Gastroesophageal sphincter (tissue), 4 donors: ENCODE measurements around the gene PEX6. TPM values are rescaled to one million over a fixed set of nuclear protein-coding genes. Genes with fewer than 3 reads are reported as not detected.

Source experiments
- ATAC-seq: fragments of 150-250 bp; one replicate; pipeline ENCODE4 v1.9.1; 2016; ENCODE audit warnings: mild to moderate bottlenecking, moderate library complexity
- H3K27ac ChIP-seq, 4 donors: fragments of 200-600 bp; sonication (generic) in 3 of 4; 1 replicate in 3 of 4; 2 replicates in 1 of 4; pipeline ENCODE4 v1.5.1; 2016 to 2019
- H3K27me3 ChIP-seq: fragments of 200-600 bp; sonication (generic); one replicate; pipeline ENCODE4 v1.5.1; 2019
- H3K36me3 ChIP-seq, 2 donors: fragments of 200-600 bp; sonication (generic); one replicate each; pipeline ENCODE4 v1.5.1; 2019; ENCODE audit warnings: control low read depth in 1 of 2
- H3K4me1 ChIP-seq, 3 donors: fragments of 200-600 bp; sonication (generic); 1 replicate in 2 of 3; 2 replicates in 1 of 3; pipeline ENCODE4 v1.5.1; 2016 to 2019; ENCODE audit warnings: control low read depth in 2 of 3
- H3K4me3 ChIP-seq, 2 donors: fragments of 200-600 bp; sonication (generic); one replicate each; pipeline ENCODE4 v1.5.1; 2019; ENCODE audit warnings: mild to moderate bottlenecking in 1 of 2, moderate library complexity in 1 of 2
- H3K9me3 ChIP-seq, 3 donors: fragments of 200-600 bp; sonication (generic); one replicate each; pipeline ENCODE4 v1.5.1; 2017 to 2019; ENCODE audit warnings: control low read depth in 2 of 3
- EP300 ChIP-seq: sonication (generic); formaldehyde crosslinking; IDR thresholded peaks from one replicate; pipeline ENCODE4 v1.6.1; 2017; ENCODE audit warnings: antibody characterized with exemption, mild to moderate bottlenecking
- POLR2A ChIP-seq, 2 donors: fragments of 450-650 bp; IDR thresholded peaks; one replicate each; pipeline ENCODE4 v1.6.1; 2017; ENCODE audit warnings: antibody characterized with exemption in 2 of 2, mild to moderate bottlenecking in 2 of 2, moderate library complexity in 1 of 2
- POLR2AphosphoS5 ChIP-seq: sonication (generic); formaldehyde crosslinking; IDR thresholded peaks from one replicate; pipeline ENCODE4 v1.6.1; 2017; ENCODE audit warnings: antibody characterized with exemption
- WGBS, 2 donors: methylation state at CpG; one replicate each; pipeline ENCODE4 v1.1.5; 2018; ENCODE audit warnings: low coverage in 1 of 2; 5-methylcytosine and 5-hydroxymethylcytosine counted together
- total RNA-seq, 4 donors: library from RNA; depleted of rRNA; stranded (reverse); fragments of >200 nt; gene quantifications; one replicate each; pipeline ENCODE4 v1.1.0, GENCODE V29; 2016
- TF ChIP-seq, protein P1 (sequence below), 4 experiments: fragments of 200-600 bp in 2 of 4; fragments of 450-650 bp in 2 of 4; sonication (generic) in 1 of 4; IDR thresholded peaks; one replicate each; pipeline ENCODE4 v1.5.1; 2017 to 2019; ENCODE audit warnings: antibody characterized with exemption in 4 of 4, mild to moderate bottlenecking in 2 of 4, moderate library complexity in 2 of 4

PEX6 gene
- total RNA-seq, 4 donors from 2014 or later, result 9.8 to 23.5 (median 21.2) TPM

DNA sequence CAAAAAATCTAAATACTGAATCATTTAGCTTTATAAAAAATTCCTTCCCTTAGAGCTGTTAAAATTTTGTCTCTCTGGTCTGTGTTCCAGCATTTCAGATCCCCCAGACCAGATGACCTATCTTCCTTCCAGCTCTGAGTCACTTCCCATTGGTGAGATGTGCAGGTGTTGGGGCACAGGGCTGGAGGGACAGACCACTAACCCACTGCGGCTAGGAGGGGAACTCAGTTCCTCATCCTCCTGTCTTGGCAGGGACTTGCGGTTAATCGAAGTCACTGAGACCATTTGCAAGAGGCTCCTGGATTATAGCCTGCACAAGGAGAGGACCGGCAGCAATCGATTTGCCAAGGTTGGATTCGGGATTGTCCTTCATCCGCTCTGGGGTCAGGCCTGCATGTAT is 43.7 kb downstream of the PEX6 start:
- H3K36me3 ChIP-seq, result peaks cover 0 to 73% of the 10 kb centered on the region in 2 donors
- 52% methylated on average over 6 of the region's 7 CpGs; no CpG with 5 or more reads in 1 of the 2 donors for WGBS, 2 donors
- ATAC-seq, result no peak
- H3K4me1 ChIP-seq, result peaks cover 4 to 34% (median 11%) of the 10 kb centered on the region in 3 donors
- H3K9me3 ChIP-seq, result no peaks in the 10 kb centered on the region
- TF ChIP-seq POLR2AphosphoS5, result no peak
- TF ChIP-seq POLR2A (IDR thresholded peaks at IDR 0.05), result no peak
- TF ChIP-seq, protein P1, sequence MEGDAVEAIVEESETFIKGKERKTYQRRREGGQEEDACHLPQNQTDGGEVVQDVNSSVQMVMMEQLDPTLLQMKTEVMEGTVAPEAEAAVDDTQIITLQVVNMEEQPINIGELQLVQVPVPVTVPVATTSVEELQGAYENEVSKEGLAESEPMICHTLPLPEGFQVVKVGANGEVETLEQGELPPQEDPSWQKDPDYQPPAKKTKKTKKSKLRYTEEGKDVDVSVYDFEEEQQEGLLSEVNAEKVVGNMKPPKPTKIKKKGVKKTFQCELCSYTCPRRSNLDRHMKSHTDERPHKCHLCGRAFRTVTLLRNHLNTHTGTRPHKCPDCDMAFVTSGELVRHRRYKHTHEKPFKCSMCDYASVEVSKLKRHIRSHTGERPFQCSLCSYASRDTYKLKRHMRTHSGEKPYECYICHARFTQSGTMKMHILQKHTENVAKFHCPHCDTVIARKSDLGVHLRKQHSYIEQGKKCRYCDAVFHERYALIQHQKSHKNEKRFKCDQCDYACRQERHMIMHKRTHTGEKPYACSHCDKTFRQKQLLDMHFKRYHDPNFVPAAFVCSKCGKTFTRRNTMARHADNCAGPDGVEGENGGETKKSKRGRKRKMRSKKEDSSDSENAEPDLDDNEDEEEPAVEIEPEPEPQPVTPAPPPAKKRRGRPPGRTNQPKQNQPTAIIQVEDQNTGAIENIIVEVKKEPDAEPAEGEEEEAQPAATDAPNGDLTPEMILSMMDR (IDR thresholded peaks at IDR 0.05), result no peak
- TF ChIP-seq EP300, result no peak
- no peak overlapping the region for H3K27ac ChIP-seq
- no peaks in the 10 kb centered on the region for H3K27me3 ChIP-seq
- no peak overlapping the region for H3K4me3 ChIP-seq

DNA sequence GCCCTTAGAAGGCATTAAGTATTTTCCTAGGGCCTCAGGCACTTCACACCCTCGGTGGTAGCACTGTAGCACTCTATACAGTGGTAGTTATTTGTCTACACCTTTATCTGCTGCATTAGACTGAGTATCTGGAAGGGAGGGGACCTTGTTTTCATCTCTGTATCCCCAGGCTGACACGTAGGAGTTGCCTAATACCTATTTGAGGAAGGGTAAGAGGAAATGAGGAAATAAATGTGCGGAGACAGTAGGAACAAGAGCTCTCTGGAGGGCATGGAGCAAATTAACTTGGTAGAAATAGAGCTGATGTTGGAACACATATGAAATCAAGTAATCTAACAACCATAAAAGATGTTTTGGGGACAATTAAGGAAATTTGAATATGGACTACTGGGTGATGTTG is 45.8 kb downstream of the PEX6 start:
- no peaks in the 10 kb centered on the region for H3K9me3 ChIP-seq

DNA sequence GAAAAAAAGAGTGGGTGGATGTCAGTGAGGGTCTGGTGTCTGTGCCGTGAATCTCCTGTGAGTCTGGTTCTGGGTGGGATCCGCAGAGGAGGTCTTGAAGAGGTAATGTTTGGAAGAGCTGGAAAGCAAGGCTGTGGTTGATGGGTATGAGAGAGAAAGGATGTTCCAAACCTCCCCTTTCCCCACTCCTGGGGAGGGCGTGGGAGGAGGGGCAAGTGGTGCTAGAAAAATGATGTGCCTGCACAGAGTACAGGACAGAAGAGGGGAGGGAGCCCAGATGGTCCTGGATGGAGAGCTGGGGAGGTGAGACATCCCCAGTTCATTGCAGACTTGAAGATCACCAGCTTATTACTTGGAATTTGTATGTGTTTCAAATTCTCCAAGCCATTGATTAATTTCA is 46.6 kb downstream of the PEX6 start:
- no peak for ATAC-seq
- H3K27ac ChIP-seq, result peak overlapping the region in 3 of 4 donors; percentile 28 to 95 (median 34)

More for the DNA sequence above, 45.8 kb downstream of the PEX6 start:
- ATAC-seq, result no peak
- Histone ChIP-seq H3K27me3 (no peaks in the 10 kb centered on the region), H3K36me3 (peaks cover 0 to 52% of the 10 kb centered on the region in 2 donors), H3K4me1 (peaks cover 4 to 46% (median 11%) of the 10 kb centered on the region in 3 donors), H3K4me3 (no peak overlapping the region), H3K27ac (peak overlapping the region in 2 of 4 donors; percentile 3 to 17)
- TF ChIP-seq, protein P1 (IDR thresholded peaks at IDR 0.05), result no peak
- 50 to 60% methylated on average over 2 to 3 of the region's 3 CpGs for WGBS, 2 donors

DNA sequence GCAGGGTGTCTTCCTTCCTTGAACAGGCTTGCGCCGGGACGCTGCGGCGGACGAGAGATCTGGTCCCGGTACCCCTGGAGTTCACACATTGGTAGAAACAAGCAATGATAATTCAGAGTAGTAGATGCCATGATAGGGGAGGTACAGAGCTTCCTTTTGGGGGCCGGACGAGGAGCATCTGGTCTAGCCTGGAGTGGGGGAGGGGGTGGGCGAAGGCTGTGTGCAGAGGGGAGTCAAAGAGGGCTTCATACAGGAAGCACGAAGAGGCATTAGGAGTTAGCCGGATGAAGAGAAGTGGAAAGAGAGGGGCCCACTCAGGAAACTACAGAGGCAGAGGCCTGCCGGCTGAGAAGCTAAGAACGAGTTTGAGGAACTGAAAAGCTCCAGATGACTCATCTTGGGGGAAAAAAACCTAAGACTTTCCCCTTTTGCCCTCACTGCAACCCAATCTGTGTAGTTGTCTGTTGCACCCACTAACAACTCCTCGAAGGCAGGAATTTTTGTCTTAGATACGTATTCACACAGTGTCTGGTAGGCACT is 49.1 kb downstream of the PEX6 start:
- Histone ChIP-seq H3K36me3 (peaks cover 0 to 19% of the 10 kb centered on the region in 2 donors), H3K27me3 (peaks cover 10% of the 10 kb centered on the region), H3K9me3 (no peaks in the 10 kb centered on the region), H3K27ac (peak overlapping the region; percentile 73 to 95 (median 90)), H3K4me1 (peaks cover 4 to 52% (median 11%) of the 10 kb centered on the region in 3 donors), H3K4me3 (peak overlapping the region; percentile 80 to 81)
- peak; percentile 6 for ATAC-seq
- WGBS, 2 donors, result 0 to 2% methylated on average over 9 of the region's 16 CpGs
- TF ChIP-seq EP300 (no peak), POLR2A (IDR thresholded peaks at IDR 0.05) (no peak), POLR2AphosphoS5 (no peak)
- TF ChIP-seq, protein P1 (IDR thresholded peaks at IDR 0.05), result no peak

More for the DNA sequence above, 46.6 kb downstream of the PEX6 start:
- Histone ChIP-seq H3K9me3 (no peaks in the 10 kb centered on the region), H3K36me3 (peaks cover 0 to 44% of the 10 kb centered on the region in 2 donors), H3K27me3 (no peaks in the 10 kb centered on the region), H3K4me3 (no peak overlapping the region), H3K4me1 (peaks cover 4 to 52% (median 11%) of the 10 kb centered on the region in 3 donors)
- TF ChIP-seq POLR2AphosphoS5 (no peak), EP300 (no peak), POLR2A (IDR thresholded peaks at IDR 0.05) (no peak)
- TF ChIP-seq, protein P1 (IDR thresholded peaks at IDR 0.05), result no peak
- 67 to 92% methylated on average over 2 to 3 of the region's 3 CpGs for WGBS, 2 donors
